Retinal pigment epithelial cell (primary cell): Measurements from ENCODE around the gene CBY2.
"Not testable (repeated sequence)": the region's sequence is repeated elsewhere in the genome, so short reads cannot be mapped to it uniquely, and the experiment has no call there.

Source experiments
- DNase-seq: peaks from one replicate; pipeline ENCODE4 v3.0.0-alpha.2; 2010; ENCODE audit warnings: low read depth
- H3K4me3 ChIP-seq: 2 replicates; pipeline ENCODE4 v1.5.1; 2011; ENCODE audit warnings: mild to moderate bottlenecking, low read length, control low read depth, moderate library complexity
- TF ChIP-seq, protein P1 (sequence below): conservative IDR thresholded peaks from 2 replicates; pipeline ENCODE4 v1.5.1; 2011; ENCODE audit warnings: low read depth, low read length, control low read depth, inconsistent platforms

The CBY2 gene

DNA sequence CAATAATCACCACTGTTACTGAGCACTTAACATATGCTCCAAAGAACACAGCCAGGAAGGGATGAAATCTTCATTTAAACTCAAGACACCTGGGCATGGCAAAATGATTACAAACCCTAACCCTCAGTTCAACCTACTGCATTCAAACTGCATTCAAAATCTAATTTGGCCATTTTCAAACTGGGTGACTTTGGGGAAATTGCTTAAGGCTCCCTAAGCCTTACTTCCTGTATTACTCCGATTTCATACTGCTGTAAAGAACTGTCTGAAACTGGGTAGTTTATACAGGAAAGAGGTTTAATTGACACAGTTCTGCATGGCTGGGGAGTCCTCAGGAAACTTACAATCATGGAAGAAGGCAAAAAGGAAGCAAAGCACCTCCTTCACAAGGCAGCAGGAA, 50.4 kb downstream of the CBY2 start:
- no peak for DNase-seq
- TF ChIP-seq, protein P1, sequence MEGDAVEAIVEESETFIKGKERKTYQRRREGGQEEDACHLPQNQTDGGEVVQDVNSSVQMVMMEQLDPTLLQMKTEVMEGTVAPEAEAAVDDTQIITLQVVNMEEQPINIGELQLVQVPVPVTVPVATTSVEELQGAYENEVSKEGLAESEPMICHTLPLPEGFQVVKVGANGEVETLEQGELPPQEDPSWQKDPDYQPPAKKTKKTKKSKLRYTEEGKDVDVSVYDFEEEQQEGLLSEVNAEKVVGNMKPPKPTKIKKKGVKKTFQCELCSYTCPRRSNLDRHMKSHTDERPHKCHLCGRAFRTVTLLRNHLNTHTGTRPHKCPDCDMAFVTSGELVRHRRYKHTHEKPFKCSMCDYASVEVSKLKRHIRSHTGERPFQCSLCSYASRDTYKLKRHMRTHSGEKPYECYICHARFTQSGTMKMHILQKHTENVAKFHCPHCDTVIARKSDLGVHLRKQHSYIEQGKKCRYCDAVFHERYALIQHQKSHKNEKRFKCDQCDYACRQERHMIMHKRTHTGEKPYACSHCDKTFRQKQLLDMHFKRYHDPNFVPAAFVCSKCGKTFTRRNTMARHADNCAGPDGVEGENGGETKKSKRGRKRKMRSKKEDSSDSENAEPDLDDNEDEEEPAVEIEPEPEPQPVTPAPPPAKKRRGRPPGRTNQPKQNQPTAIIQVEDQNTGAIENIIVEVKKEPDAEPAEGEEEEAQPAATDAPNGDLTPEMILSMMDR, result no peak
- no peak overlapping the region for H3K4me3 ChIP-seq

DNA sequence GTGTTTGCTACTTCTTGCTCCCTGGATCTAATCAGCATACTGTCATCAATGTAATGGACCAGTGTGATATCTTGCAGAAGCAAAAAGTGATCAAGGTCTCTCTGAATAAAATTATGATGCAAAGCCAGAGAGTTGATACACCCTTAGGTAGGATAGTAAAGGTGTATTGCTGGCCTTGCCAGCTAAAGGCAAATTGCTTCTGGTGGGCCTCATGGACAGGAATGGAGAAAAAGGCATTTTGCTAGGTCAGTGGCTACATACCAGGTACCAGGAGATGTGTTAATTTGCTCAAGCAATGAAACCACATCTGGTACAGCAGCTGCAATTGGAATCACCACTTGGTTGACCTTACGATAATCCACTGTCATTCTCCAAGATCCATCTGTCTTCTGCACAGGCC, 54.4 kb downstream of the CBY2 start:
- DNase-seq, H3K4me3 ChIP-seq: not testable (repeated sequence)

DNA sequence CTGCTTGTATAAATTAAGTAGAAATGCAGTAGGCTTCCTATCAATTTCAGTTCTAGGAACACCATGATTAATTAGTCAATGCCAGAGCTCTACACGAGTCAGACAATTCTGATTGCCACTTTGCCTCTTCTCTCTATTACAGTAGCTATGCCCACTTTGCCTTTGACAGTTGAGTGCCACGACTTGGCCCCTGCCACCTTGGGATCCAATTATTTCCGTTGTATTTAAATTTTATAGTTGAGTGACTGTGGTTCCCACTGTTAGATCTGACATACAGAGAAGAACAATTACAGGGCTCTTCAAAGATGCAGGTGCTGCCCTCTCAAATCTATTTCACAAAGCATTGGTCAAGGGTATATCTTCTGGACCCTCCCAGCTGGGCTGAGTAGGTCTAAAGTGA, 55.5 kb downstream of the CBY2 start:
- DNase-seq, H3K4me3 ChIP-seq: not testable (repeated sequence)

DNA sequence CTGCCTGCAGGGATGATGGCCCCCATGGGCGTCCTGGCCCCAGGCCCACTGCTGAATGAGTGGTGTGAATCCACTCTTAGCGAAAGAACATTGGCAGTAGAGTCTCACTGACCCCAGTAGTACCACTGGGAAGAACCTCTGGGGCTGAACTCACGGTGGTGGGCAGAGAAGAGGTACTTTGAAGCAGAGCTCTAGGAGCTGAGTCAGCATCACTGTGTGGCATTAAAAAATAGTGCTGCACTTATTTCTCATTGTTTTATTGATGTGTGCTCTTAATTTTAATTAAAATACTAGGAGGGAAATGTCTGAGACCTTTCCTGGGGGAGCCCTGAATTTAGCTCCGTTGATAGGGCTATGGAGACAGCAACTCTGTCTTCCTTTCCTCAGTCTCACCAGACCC, 61.3 kb downstream of the CBY2 start:
- TF ChIP-seq, protein P1, result no peak
- DNase-seq, result no peak
- no peak overlapping the region for H3K4me3 ChIP-seq
